Esophagus mucosa (tissue), 1 donor: ENCODE measurements around the gene MALRD1. TPM values are rescaled to one million over a fixed set of nuclear protein-coding genes. Genes with fewer than 3 reads are reported as not detected.

Experiments used
- ATAC-seq: fragments of 200-7000 bp; cut with Tn5 transposase; one replicate; pipeline ENCODE4 v1.9.1; 2020
- total RNA-seq: library from RNA; stranded (reverse); gene quantifications from one replicate; pipeline ENCODE4 v1.2.4, GENCODE V29; 2023
- donor health status: DM: yes; HTN: yes; CAD: no.

MALRD1 gene
- total RNA-seq, 1 donor from 2014 or later = 0.08 TPM

DNA sequence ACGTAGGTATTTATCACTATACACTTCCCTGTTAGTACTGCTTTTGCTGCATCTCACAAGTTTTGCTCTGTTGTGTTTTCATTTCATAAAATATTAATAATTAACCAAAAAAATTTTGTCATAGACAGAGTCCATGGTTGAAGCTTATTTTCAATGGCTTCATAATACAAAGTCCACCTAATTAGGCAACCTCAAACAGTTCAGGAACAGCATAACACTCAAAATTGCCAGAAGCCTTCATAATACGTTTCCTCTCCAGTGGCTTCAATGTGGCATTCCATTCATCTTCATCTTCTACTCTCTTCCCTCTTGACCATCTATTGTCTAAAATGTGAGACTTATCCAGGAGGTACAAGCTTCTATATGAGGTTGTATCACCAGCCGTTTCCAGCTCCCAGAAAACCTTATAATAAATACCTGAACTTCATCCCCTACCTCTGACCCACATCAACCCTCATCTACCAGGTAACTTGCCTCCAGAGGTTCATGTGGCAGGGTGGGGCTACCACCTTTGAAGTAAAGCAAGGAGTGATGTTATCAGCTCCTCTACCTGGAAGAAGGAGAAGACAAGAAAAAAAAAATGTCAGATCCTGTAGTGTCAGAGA lies 337.3 kb downstream of the MALRD1 start:
- no peak for ATAC-seq

DNA sequence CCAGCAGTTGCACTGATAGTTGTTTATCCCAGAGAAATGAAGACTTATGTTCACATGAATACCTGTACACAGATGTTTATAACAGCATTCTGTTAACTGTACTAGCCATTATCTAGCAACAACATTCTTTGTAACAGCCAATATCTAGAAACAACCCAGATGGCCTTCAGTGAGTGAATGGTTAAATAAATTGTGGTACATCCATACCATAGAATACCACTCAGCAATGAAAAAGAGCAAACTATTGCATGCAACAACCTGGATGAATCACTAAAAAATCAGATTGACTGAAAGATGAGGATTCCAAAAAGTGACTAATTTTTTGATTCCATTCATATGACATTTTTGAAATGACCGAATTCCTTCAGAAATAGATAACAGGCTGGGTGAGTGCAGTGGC lies 360.3 kb downstream of the MALRD1 start:
- ATAC-seq = no peak

DNA sequence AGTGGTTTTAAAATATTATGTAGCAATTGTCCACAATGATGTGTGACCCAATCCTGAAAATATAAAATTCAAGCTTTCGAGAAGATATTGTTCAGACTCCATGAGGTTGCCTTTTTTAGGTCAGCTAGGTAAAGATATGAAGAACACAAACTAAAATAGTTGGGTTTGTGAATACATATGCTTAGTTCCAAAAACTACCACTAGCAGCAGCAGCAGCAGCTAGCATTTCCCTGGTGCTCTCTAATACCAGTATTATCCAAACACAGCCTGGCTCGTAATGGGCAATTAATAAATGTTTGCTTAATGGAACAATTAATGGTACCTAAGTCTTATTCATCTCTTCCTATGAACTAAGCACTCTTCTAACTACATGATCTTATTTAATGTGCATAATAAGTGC lies 362.5 kb downstream of the MALRD1 start:
- ATAC-seq = no peak

DNA sequence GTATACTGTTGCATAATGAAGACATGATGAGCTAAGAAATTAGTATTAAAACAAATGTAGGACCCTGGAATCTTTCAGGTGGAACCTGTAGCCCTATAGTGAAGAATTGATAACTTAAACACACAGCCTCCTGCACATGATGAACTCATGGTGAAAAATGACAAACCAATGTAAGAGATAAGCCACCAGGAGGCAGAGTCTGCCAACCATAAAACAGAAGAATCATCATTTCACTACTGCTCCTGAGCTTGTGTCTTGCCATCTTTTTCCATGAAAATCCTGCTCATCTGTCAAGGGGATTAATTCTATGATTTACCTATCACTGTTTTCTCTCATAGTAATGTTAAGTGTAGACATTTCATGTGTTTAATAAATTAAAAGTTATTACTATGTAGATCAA lies 363.9 kb downstream of the MALRD1 start:
- no peak for ATAC-seq

DNA sequence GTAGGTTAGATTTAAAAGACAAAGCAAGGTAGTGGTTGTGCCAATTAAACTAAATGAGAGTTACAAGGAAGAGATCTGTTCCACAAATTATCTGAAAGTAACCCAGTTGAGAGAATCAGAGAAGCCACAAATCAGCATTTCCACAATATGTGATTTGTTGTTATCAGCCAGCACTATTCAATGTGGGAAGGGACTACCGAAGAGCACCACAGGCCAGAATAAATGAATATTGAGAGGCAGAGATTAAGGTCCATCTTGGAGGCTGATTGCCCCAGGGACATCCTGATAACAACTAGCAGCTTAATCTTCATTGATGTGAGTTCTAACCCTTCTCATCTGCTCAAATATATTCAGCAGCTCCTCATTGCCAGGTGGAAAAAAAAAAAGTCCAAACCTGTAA lies 367.6 kb downstream of the MALRD1 start:
- ATAC-seq = no peak

GRCh38 chr10:19417740-19418139 lies 369.1 kb downstream of the MALRD1 start:
- ATAC-seq = no peak

- no peak for ATAC-seq
Measured at GRCh38 chr10:19421674-19422073, 373.1 kb downstream of the MALRD1 start.

DNA sequence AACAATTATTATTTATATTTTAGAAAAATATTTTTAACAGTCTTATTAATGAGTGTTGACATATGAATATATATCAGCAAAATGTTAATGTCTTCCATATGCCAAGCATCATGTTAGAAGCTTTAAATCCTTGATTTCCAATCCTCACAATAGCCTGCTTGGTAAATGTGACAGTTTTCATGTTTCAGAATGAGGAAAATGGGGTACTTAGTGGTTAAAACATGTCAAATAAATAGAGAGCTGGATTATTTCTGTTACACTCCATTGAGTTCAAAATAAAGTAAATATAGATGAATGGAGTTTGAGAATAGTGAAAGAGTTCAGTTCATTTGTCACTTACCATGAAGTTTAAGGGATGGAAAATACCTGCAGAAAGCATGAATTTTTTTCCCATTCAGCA lies 377.4 kb downstream of the MALRD1 start:
- ATAC-seq = no peak

- ATAC-seq = peak; percentile 57
Measured at GRCh38 chr10:19431622-19432351, 383.2 kb downstream of the MALRD1 start.

DNA sequence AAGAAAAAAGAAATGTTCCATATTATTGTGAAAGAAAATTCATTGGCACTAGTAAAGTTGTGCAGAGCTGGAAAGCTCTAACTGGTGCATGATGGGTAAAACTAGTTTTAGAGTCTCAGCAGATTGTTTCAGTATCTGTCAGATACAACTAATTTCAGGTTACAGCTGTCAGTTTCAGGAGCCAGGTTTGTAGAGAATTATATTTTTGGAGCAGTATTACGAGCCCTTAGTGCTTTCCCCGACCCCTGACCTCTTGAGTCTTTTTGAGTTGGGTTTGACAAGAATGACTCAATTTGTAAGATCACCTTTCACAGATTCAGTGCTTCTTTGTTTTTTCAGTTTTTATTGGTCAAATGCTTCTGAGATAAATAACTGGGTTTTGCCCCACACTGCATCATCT lies 401.3 kb downstream of the MALRD1 start:
- no peak for ATAC-seq

DNA sequence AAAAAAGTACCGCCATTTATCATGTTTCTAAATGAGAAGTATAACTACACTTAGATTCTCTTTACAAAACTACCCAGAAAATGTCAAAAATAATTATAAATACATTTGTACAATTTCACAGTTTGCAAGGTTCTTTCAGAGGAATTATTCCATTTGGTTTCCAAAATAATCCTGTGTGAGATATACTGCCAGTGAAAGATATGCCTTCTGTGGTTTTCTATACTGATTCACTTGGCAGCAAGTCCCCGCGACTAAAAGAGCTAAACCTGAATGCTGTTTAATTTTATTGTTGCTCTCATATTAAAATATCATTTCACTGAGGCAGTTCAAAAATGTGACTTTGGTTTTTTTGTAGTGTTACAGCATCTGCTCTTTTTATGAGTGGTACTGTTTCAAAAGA lies 402.8 kb downstream of the MALRD1 start:
- no peak for ATAC-seq

DNA sequence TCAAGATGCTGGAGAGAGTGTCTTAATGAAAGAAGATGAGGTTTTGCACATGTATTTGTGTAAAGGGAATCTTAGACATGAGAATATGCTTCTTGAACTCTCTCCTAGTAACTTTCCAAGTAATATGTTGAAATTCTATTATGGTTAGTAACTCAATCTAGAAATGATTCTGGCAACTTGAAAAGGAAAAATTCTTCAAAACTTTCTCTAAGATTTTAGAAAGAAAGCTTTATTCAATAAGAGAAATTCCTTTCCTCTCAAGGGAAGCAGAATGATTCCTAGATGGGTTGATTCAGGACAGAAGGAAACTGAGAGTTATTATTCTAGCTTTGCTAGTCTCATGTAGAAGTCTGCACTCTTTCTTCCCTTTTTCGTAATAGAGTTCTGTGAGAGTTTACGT lies 403.3 kb downstream of the MALRD1 start:
- ATAC-seq = no peak

- no peak for ATAC-seq
Measured at GRCh38 chr10:19453967-19454366, 405.4 kb downstream of the MALRD1 start.

DNA sequence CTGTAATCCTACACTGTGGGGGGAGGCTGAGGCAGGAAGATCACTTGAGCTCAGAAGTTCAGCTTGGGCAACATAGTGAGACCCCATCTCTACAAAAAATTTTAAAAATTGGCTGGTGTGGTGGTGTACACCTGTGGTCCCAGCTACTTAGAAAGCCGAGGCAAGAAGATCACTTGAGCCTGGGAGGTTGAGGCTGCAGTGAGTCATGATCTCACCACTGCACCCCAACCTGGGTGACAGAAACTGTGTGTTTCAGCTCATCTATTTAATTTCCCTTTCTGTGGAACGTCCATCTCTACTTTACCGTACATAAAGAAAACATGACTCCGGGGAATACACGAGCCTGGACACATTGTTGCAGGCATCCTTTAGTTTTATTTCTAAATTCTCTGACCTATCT lies 413.0 kb downstream of the MALRD1 start:
- no peak for ATAC-seq

DNA sequence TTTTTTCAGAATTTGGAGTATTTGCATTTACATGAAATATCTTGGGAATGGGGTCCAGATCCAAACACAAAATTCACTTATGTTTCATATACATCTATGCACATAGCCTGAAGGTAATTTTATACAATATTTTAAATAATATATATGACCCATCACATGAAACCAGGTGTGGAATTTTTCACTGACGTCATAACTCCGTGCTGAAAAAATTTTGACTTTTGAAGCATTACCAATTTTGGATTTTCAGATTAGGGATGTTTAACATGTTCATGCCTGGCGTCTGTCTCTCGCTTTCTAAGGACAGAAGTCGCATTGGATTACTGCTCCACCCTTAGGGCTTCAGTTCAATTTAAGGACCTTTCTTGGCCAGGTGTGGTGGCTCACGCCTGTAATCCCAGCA lies 418.1 kb downstream of the MALRD1 start:
- no peak for ATAC-seq

DNA sequence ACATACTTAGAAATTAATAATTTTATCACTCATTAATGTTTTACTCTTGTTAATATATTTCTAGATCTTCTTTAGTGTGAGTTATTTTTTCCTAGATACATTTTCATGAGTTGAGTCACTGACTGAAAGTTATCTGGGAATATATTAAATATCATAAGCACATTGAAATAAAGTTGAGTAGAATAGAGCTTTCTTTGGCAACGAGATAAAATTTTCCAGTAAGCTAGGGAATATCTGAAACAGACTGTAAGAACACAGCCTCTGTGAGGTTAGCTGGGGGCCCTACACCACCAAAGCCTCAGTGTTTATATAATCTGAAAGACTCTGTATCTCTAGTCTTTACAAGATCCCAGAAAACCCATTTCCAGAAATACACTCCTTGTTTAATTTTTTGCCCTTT lies 419.8 kb downstream of the MALRD1 start:
- no peak for ATAC-seq

- ATAC-seq = no peak
Measured at GRCh38 chr10:19469521-19469920, 420.9 kb downstream of the MALRD1 start.

GRCh38 chr10:19479854-19480253 lies 431.3 kb downstream of the MALRD1 start:
- ATAC-seq = no peak

DNA sequence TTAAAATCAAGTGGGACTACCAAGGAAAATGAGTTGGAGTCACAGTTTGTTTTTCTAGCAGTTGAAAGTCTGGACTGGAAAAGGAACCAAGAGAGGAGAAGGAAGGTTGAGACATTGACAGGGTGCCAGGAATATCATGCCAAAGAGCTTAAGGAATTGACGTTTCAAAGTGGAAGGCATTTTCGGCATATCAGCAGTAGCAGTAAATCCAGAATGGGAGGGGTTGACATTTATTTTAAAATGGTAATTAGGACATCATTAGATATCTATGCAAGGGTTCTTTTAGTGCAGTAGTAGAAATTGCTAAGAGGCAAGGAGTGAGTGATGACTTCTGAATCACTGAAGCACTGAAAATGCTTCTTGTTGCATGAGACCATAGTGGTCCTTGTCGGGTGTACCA lies 431.8 kb downstream of the MALRD1 start:
- ATAC-seq = no peak

DNA sequence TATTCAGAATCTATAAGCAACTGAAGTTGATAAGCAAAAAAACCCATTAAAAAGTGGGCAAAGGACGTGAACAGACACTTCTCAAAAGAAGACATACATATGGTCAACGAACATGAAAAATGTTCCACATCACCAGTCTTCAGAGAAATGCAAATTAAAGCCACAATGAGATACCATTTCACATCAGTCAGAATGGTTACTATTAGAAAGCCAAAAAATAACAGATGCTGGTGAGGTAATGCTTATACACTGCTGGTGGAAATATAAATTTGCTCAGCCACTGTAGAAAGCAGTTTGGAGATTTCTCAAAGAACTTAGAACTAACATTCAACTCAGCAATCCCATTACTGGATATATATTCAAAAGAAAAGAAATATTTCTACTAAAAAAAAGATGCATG lies 434.8 kb downstream of the MALRD1 start:
- ATAC-seq = no peak

DNA sequence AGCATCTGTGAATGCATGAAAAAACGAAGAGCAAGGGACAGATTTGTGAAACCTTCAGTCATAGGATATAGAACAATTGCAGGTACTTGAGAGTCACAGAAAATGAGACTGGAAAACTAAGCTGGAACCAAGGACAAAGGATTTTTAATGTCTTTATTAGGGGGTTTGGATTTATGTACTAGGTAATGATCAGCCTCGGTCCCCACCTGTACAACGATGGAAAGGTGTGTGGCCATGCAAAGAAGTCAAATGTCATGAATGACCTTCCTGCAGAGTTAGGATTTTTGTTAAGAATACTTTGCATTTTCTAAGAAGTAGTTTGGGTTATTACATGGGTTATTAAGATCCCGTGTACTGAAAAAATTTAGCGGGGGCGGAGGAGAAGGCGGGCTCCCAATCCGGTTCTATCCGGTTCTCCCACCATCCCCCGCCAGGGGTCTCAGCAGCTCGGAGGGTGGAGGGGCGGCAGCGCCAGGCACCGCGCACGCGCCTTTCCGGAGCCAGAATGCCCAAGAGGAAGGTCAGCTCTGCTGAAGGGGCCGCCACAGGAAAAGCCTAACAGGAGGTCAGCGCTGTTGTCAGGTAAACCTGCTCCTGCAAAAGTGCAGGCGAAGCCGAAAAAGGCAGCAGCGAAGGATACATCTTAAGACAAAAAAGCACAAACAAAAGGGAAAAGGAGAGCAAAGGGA lies 440.1 kb downstream of the MALRD1 start:
- no peak for ATAC-seq

GRCh38 chr10:19491166-19491565 lies 442.6 kb downstream of the MALRD1 start:
- ATAC-seq = no peak

- ATAC-seq = no peak
Measured at GRCh38 chr10:19493917-19494316, 445.3 kb downstream of the MALRD1 start.

DNA sequence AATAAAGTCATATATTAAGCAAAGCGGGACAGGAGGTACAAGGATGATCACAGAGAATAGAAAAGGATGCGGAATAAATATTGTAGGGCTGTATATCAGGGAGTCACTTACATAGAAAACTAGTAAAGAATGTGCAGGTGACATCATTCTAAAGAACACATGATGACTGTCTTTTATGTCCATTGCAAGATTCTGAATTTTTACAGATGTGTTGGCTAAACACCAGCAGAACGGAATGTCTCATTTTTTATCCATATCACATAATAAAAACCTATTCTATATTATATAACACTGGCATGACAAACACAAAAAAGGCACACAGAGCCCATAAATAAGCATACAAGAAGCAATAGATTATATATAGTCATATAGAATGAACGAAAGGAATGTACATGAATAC lies 448.4 kb downstream of the MALRD1 start:
- no peak for ATAC-seq
